Tibial artery (tissue), 4 donors: ENCODE data around the gene QPCT.

ENCODE experiments used
- DNase-seq, 2 donors: peaks; one replicate each; pipeline ENCODE4 v3.0.0-alpha.2; 2019
- H3K27ac ChIP-seq, 2 donors: fragments of 200-600 bp; sonication (generic) in 1 of 2; 1 replicate in 1 of 2; 2 replicates in 1 of 2; pipeline ENCODE4 v1.5.1; 2018 to 2019; ENCODE audit warnings: mild to moderate bottlenecking in 1 of 2
- H3K27me3 ChIP-seq, 2 donors: fragments of 200-600 bp; sonication (generic) in 1 of 2; one replicate each; pipeline versions ENCODE4 v1.5.1 to v1.6.0; 2016 to 2019
- H3K36me3 ChIP-seq, 3 donors: fragments of 200-600 bp; sonication (generic) in 2 of 3; one replicate each; pipeline ENCODE4 v1.5.1; 2016 to 2019; ENCODE audit warnings: mild to moderate bottlenecking in 2 of 3
- H3K4me1 ChIP-seq, 4 donors: fragments of 200-600 bp; sonication (generic) in 2 of 4; 1 replicate in 3 of 4; 2 replicates in 1 of 4; pipeline ENCODE4 v1.5.1; 2016 to 2019
- H3K4me3 ChIP-seq, 2 donors: fragments of 200-600 bp; sonication (generic) in 1 of 2; 1 replicate in 1 of 2; 2 replicates in 1 of 2; pipeline ENCODE4 v1.5.1; 2018 to 2019; ENCODE audit warnings: mild to moderate bottlenecking in 2 of 2
- H3K9me3 ChIP-seq, 3 donors: fragments of 200-600 bp; sonication (generic) in 1 of 3; one replicate each; pipeline ENCODE4 v1.5.1; 2016 to 2019
- intact Hi-C: fragments of 100-400 bp; cut with DNase I; formaldehyde crosslinking; loops from one replicate; pipeline ENCODE4 v1.15.0; 2023; ENCODE audit warnings: low total_unique reads
- TF ChIP-seq, protein P1 (sequence below), 2 experiments: fragments of 200-600 bp in 1 of 2; fragments of 450-650 bp in 1 of 2; IDR thresholded peaks; one replicate each; pipeline ENCODE4 v1.5.1; 2017 to 2019; ENCODE audit warnings: antibody characterized with exemption in 2 of 2, mild to moderate bottlenecking in 1 of 2, moderate library complexity in 1 of 2

QPCT gene

DNA sequence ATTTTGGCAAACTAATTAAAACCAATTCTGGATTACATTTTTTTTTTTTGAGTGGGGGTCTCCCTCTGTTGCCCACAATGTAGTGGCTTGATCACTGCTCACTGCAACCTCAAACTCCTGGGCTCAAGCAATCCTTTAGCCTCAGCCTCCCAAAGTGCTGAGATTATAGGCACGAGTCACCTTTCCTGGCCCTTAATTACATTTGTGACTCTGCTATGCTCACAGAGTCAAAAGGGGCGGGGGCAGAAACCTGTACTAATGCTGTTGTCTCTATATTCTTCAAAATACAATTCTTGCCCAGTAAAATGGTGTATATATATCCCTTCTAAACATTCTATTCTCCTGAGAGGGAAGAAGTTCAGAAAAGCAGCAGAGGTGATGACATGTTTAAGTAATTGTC, 43.0 kb upstream of the QPCT start:
- Histone ChIP-seq H3K27ac (no peak overlapping the region), H3K9me3 (no peaks in the 10 kb centered on the region), H3K36me3 (no peaks in the 10 kb centered on the region), H3K27me3 (no peaks in the 10 kb centered on the region), H3K4me3 (no peak overlapping the region), H3K4me1 (peaks cover 0 to 6% (median 3%) of the 10 kb centered on the region in 4 donors)
- DNase-seq = no peak
- intact Hi-C loops = no loop called here
- TF ChIP-seq, protein P1, sequence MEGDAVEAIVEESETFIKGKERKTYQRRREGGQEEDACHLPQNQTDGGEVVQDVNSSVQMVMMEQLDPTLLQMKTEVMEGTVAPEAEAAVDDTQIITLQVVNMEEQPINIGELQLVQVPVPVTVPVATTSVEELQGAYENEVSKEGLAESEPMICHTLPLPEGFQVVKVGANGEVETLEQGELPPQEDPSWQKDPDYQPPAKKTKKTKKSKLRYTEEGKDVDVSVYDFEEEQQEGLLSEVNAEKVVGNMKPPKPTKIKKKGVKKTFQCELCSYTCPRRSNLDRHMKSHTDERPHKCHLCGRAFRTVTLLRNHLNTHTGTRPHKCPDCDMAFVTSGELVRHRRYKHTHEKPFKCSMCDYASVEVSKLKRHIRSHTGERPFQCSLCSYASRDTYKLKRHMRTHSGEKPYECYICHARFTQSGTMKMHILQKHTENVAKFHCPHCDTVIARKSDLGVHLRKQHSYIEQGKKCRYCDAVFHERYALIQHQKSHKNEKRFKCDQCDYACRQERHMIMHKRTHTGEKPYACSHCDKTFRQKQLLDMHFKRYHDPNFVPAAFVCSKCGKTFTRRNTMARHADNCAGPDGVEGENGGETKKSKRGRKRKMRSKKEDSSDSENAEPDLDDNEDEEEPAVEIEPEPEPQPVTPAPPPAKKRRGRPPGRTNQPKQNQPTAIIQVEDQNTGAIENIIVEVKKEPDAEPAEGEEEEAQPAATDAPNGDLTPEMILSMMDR (IDR thresholded peaks at IDR 0.05) = no peak

DNA sequence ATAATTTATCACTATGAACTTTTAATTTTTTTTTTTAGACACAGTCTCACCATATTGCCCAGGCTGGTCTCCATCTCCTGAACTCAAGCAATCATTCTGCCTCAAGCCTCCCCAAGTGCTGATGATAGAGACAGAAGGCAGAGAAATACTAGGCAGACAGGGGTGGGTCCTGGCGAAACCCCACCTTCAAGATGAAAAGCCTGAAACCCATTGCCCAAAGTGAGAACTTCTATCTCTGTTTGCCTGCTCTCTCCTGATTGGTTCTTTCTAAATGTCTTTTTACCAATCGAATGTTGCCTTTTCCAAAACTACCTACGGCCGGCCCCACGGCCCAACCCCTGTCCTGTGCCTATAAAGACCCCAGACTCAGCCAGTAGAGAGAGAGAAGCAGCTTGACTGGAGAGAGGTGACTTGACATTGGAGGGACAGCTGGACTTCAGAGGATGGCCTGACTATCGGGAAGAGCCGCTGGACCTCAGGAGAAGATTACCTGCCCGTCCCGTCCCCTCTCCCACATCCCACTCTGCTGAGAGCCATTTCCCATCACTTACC, 41.7 kb upstream of the QPCT start:
- peaks cover 0 to 11% (median 3%) of the 10 kb centered on the region in 4 donors for H3K4me1 ChIP-seq
- intact Hi-C loops = no loop called here
- no peaks in the 10 kb centered on the region for H3K9me3 ChIP-seq
- TF ChIP-seq, protein P1 (IDR thresholded peaks at IDR 0.05) = no peak
- no peak overlapping the region for H3K4me3 ChIP-seq
- no peaks in the 10 kb centered on the region for H3K27me3 ChIP-seq
- DNase-seq = no peak
- H3K36me3 ChIP-seq = no peaks in the 10 kb centered on the region
- no peak overlapping the region for H3K27ac ChIP-seq

DNA sequence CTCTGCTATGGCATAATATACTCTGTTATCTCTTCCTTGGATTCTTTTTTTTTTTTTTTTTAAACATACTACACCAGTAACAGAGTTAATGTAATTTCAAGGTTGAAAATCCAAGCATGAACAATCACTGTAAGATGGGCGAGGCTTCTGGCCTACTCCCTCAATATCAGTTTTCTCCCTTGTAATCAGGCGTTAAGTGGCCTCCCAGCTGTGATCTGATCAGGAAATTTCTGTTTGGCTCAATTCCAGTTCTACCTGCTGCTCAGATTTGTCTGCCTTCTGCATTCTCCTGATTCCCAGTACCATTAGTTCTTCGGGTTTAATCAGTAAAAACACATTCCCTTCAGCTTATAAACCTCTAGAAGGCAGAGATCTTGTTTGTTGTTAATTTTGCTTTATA, 38.4 kb upstream of the QPCT start:
- DNase-seq = no peak
- TF ChIP-seq, protein P1 (IDR thresholded peaks at IDR 0.05) = no peak
- H3K27ac ChIP-seq = no peak overlapping the region
- H3K27me3 ChIP-seq = no peaks in the 10 kb centered on the region
- H3K9me3 ChIP-seq = no peaks in the 10 kb centered on the region
- no peak overlapping the region for H3K4me3 ChIP-seq
- H3K36me3 ChIP-seq = no peaks in the 10 kb centered on the region
- H3K4me1 ChIP-seq = peaks cover 0 to 19% (median 3%) of the 10 kb centered on the region in 4 donors
- intact Hi-C loops = no loop called here

DNA sequence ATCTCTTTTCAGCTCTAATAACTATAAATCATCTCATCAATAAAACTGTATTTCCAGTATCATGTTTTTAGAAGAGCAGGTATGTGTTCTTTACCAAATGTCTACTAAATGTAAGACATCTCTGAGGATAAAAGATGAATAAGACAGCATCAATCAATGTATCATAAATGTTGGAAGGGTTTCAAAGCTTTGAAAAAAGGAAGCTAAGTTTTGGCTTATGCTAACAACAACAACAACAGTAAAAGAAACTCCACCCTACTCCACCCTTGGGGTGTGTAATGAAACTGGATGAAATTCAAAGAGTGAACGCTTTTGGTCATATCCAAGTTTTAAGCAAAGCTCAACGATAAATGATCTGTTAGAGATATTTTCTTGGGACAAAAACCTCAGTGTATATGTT, 36.9 kb upstream of the QPCT start:
- Histone ChIP-seq H3K9me3 (no peaks in the 10 kb centered on the region), H3K27me3 (no peaks in the 10 kb centered on the region), H3K27ac (no peak overlapping the region), H3K36me3 (no peaks in the 10 kb centered on the region), H3K4me1 (peaks cover 0 to 34% (median 3%) of the 10 kb centered on the region in 4 donors), H3K4me3 (no peak overlapping the region)
- intact Hi-C loops = no loop called here
- DNase-seq = no peak
- TF ChIP-seq, protein P1 (IDR thresholded peaks at IDR 0.05) = no peak

DNA sequence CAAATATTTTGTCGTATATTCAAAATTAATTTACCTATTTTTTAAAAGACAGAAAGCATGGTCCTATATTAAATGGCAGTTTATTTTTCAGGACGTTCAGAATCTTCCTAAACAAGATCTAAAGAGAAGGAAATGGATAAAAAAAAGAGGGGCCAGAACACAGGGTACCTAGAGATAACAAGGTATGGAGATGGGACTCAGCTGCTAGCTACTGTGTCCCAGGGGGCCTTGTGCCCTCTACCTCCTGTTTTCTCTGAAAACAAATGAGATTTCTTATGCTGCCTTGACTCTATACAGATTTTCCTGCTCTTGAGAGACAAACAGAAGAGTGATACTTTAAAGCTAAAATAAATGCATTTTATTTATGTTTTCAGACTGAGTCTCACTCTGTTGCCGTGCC, 29.1 kb upstream of the QPCT start:
- DNase-seq = no peak
- Histone ChIP-seq H3K36me3 (peaks cover 0 to 4% (median 0%) of the 10 kb centered on the region in 3 donors), H3K27me3 (no peaks in the 10 kb centered on the region), H3K9me3 (no peaks in the 10 kb centered on the region), H3K4me1 (peaks cover 0 to 94% (median 6%) of the 10 kb centered on the region in 4 donors), H3K4me3 (no peak overlapping the region), H3K27ac (no peak overlapping the region)
- intact Hi-C loops = no loop called here
- TF ChIP-seq, protein P1 (IDR thresholded peaks at IDR 0.05) = no peak

DNA sequence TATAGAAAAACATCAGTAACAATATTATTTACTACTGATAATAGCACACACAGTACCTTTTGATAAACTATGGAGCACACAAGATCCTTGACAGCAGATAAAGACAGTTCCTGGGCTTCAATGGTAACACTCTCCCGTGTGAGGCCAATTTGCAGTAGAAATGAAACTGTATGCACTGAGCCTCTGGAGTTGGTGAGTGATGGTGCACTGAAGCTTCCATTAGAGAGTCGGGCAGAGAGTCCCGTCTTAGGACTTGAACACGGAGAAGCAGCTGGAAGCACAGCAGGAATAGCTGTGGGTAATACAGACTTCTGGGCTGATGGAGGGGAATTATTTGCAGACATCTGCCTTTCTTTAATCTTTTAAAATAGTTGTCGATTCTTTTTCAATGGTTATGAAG, 28.2 kb upstream of the QPCT start:
- peaks cover 0 to 4% (median 0%) of the 10 kb centered on the region in 3 donors for H3K36me3 ChIP-seq
- intact Hi-C loops = no loop called here
- no peak overlapping the region for H3K27ac ChIP-seq
- DNase-seq = no peak
- no peaks in the 10 kb centered on the region for H3K9me3 ChIP-seq
- no peak overlapping the region for H3K4me3 ChIP-seq
- TF ChIP-seq, protein P1 (IDR thresholded peaks at IDR 0.05) = no peak
- peaks cover 0 to 92% (median 8%) of the 10 kb centered on the region in 4 donors for H3K4me1 ChIP-seq
- no peaks in the 10 kb centered on the region for H3K27me3 ChIP-seq
